GM10248 (cell line): ENCODE results near the gene CD200R1.

Experiments
- CTCF ChIA-PET: fragments of 300-600 bp; sonication (Branson Sonifier 250); formaldehyde crosslinking; extraction: SDS; loops from one replicate; lab custom pipeline; 2021; ENCODE audit warnings: antibody characterized with exemption; lab: Yijun Ruan, JAX
- POLR2A ChIA-PET: fragments of 350-650 bp; sonication (Branson Sonifier 250); formaldehyde crosslinking; extraction: SDS; loops from one replicate; lab custom pipeline; 2020; ENCODE audit warnings: antibody characterized with exemption; lab: Yijun Ruan, JAX
- DNase-seq: peaks from one replicate; pipeline ENCODE4 v3.0.0; 2012; ENCODE audit errors: extremely low spot score
- CTCF ChIP-seq: IDR thresholded peaks from 2 replicates; pipeline ENCODE4 v1.5.1; 2012; ENCODE audit warnings: mild to moderate bottlenecking, low read depth; ENCODE audit errors: extremely low read depth, missing control alignments, control extremely low read depth

The CD200R1 gene

GRCh38 chr3:112974894-112975293 lies at the start of gene CD200R1:
TSS of gene CD200R1 (minus strand) at chr3:112975103. CDS start at chr3:112974857, 246 bp downstream.
- CTCF ChIA-PET = interaction anchor here (0.8 to 4.8 kb wide), 7 partner anchors 9 to 332 kb away, joined by 3 to 26 read pairs (median 6); partner anchors contain the start of gene GTPBP8
- no peak for DNase-seq
- TF ChIP-seq CTCF = no peak
- POLR2A ChIA-PET = no interaction called here

DNA sequence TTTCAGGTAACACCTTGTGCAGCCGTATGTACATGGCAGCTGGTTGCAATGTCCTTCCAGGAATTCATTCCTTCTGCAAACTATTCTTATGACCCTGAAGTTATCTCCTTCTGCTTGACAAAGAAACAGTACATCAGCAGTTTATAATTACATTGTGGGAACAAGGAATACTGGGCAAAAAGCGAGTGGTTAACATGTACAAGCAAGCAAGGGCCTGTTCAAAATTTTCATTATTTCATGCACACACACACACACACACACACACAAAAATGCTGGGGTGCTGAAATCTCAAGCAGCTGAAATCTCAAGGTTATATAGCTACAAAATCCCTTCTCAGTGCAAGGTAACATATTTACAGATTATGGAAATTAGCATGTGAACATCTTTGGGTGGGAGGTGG lies 46.6 kb upstream of the CD200R1 start:
- POLR2A ChIA-PET = no interaction called here
- no peak for TF ChIP-seq CTCF
- no peak for DNase-seq
- CTCF ChIA-PET = interaction anchor here (1.4 to 5.3 kb wide), 2 partner anchors 15 to 287 kb away, joined by 6 to 32 read pairs; no protein-coding TSS in a partner anchor

DNA sequence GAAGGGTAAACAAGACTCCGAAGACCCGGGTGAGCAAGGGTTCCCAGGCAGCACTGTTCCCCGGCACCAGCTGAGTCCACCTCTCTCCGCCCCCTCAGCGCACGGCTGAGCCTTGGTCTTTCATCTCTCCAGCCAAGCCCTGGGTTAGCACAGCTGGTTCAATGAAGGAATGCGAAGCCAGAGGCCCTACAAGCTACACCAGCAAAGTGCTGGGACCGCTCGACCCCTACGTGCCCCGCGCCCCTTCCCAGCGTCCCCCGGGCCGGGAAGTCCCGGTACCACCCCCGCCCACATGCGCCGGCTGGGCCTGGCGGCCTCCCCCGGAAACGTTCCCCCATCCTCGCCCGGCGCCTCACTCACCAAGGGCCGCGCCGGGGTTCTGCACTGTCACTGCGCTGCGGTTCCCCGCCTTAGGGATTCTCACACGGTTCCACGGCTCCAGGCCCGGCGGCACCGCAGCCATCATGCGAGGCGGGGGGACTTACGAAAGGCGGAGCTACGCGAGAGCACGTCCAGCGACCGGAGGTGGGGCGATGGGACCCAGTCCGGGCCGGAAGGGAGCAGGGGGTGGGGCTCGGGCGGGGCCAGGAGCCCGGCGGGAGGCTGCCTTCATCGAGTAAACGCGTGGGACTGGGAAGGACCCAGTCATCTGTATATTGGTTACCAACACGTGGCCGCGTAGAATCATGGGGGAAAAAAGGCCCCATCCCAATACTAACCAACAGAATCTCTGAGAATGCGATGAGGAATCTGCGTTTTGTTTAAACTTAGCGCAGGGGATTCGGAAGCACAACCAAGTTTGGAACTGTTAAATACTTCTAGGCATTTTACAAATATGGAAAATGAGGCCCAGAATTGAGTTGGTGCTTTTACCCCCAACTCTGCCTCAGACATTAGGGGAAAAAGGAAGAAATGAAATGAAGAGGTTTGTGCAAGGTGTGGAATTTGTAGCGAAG lies 44.6 kb upstream of the CD200R1 start:
- no peak for TF ChIP-seq CTCF
- CTCF ChIA-PET = interaction anchor here (1.2 to 5.3 kb wide), 10 partner anchors 9 to 376 kb away, joined by 3 to 32 read pairs (median 6); no protein-coding TSS in a partner anchor
- POLR2A ChIA-PET = interaction anchor here (0.6 to 1.8 kb wide), 5 partner anchors 9 to 731 kb away, joined by 3 to 6 read pairs (median 5); no protein-coding TSS in a partner anchor
- peak; percentile 94 for DNase-seq

DNA sequence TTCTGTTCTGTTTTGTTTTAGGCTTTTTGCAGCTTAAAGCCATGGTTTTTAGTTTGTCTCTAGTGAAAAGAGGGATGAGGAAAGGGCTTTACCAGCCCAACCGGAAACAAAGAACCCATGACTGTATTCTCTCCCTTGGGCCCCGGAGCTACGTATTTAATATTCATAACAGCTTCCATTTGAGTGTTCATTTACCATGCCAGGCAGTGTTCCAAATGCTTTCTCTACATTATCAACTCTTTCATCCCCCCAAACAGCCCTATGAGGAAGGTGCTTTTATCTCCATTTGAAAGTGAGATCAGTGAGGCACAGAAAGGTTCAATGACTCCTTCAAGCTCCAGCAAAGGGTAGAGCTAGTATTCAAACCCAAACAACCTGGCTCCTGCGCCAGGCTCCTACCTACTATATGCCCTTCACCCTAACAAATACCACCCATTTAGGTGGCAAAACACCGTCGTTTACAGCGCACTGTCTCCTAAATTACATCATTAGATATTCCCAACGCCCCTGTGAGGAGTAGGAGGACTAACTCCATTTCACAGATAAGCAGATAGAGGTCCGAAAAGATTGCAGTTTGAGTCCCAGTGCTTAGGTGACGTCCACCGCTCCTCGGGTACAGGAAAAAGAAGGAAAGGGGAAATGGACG lies 43.8 kb upstream of the CD200R1 start:
- no peak for TF ChIP-seq CTCF
- CTCF ChIA-PET = interaction anchor here (1.0 to 5.3 kb wide), 11 partner anchors 8 to 907 kb away, joined by 3 to 32 read pairs (median 5); no protein-coding TSS in a partner anchor
- POLR2A ChIA-PET = interaction anchor here (0.6 to 1.8 kb wide), 3 partner anchors 9 to 342 kb away, joined by 3 to 5 read pairs (median 4); no protein-coding TSS in a partner anchor
- DNase-seq = no peak

GRCh38 chr3:113013593-113013992 lies 38.7 kb upstream of the CD200R1 start:
- DNase-seq = no peak
- ChIA-PET POLR2A (interaction anchor here (0.7 kb wide), 1 partner anchor 805 kb away, joined by 3 read pairs; no protein-coding TSS in a partner anchor), CTCF (no interaction called here)
- TF ChIP-seq CTCF = no peak

GRCh38 chr3:113008117-113008516 lies 33.2 kb upstream of the CD200R1 start:
- CTCF ChIA-PET = interaction anchor here (0.9 to 4.2 kb wide), 4 partner anchors 9 to 273 kb away, joined by 3 to 13 read pairs (median 5); partner anchors contain the start of gene GTPBP8
- no peak for TF ChIP-seq CTCF
- POLR2A ChIA-PET = no interaction called here
- DNase-seq = no peak
